Astrocyte of the cerebellum (primary cell): Measurements from ENCODE around the gene TIPARP.

Experiments
- DNase-seq: peaks from one replicate; pipeline ENCODE4 v3.0.0-alpha.2; 2011; ENCODE audit warnings: low read depth
- H3K4me3 ChIP-seq: 2 replicates; pipeline ENCODE4 v1.5.1; 2011; ENCODE audit warnings: mild to moderate bottlenecking, low read depth, low read length, moderate library complexity
- in situ Hi-C: cut with HindIII; loops from 2 replicates; pipeline ENCODE4 v1.10.0; 2017; ENCODE audit warnings: low sequenced_read_pairs
- TF ChIP-seq, protein P1 (sequence below): IDR thresholded peaks from 2 replicates; pipeline ENCODE4 v1.5.1; 2012; ENCODE audit warnings: low read length, low read depth, moderate library complexity, mild to moderate bottlenecking; ENCODE audit errors: missing control alignments

Gene TIPARP

DNA sequence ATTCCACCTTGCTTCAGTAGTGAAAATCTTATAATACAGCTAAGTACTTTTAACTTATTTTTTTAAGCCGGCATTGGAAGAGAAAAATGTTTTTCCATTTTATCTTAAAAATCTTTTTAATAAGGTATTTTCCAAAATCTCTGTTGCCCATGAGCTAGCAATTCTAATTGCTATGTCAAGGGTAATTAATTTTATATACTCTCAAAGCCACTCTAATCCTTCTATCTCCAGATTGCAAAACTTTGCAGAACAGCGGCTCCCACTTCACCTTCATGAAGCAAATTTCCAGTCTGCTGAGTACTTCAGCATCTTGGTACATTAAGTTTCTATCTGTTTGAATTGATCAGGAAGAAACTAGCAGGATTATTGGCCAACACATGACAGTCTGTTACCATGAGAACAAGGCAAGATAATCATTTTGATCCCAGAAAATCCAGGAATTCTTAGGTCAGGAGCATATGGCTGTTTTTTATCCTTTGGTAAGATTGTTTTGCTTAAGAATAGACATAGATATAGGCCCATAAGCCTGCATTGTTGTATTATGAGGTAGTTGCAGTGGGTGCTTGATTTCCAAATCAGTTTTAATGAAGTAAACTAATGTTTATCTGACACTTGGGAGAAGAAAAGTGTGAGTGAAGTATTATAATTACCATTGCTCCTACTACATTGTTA is 6.0 kb downstream of the TIPARP start:
- DNase-seq: no peak
- TF ChIP-seq, protein P1, sequence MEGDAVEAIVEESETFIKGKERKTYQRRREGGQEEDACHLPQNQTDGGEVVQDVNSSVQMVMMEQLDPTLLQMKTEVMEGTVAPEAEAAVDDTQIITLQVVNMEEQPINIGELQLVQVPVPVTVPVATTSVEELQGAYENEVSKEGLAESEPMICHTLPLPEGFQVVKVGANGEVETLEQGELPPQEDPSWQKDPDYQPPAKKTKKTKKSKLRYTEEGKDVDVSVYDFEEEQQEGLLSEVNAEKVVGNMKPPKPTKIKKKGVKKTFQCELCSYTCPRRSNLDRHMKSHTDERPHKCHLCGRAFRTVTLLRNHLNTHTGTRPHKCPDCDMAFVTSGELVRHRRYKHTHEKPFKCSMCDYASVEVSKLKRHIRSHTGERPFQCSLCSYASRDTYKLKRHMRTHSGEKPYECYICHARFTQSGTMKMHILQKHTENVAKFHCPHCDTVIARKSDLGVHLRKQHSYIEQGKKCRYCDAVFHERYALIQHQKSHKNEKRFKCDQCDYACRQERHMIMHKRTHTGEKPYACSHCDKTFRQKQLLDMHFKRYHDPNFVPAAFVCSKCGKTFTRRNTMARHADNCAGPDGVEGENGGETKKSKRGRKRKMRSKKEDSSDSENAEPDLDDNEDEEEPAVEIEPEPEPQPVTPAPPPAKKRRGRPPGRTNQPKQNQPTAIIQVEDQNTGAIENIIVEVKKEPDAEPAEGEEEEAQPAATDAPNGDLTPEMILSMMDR: no peak
- H3K4me3 ChIP-seq: no peak overlapping the region
- in situ Hi-C loops: loop anchor here (25.0 kb wide), 1 partner anchor 432 kb away; no protein-coding TSS in a partner anchor

DNA sequence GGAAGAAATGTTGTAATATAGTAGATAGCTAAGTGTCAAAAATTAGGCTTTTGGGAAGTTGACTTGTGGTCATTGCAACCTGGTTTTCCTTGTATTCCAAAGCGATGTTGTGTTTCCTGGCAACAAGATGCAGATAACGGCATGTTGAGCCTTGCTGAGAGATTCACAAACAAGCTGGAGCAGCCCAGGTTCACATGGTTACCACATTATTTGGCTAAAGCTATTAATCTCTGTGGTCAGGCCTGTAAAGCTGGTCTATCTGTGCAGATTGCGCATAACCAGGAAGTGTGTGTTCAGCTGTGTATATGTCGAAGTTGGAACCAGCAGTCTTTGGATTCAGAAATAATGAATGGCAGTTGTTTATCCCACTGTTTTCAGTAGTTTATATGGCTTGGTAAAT is 6.6 kb downstream of the TIPARP start:
- H3K4me3 ChIP-seq: no peak overlapping the region
- in situ Hi-C loops: loop anchor here (25.0 kb wide), 1 partner anchor 431 kb away; no protein-coding TSS in a partner anchor
- TF ChIP-seq, protein P1: no peak
- DNase-seq: peak; percentile 86

DNA sequence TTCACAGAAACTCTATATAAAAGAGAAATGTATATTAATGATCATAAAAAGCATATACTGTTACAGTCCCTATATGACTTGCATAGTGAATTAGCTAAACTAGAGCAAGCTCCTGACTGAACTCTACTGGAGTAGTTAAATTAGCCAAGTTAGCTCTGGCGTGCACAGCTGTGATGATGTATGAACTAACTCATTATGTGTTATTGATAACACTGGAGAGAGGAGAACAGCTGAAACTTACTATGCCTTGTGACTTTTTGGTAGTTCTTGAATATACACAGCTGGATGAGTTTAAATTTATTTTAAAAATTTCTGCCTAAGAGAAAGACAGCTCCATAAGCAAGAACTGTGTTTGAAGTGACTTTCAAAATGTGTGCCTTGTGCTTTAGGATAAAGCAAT is 8.1 kb downstream of the TIPARP start:
- H3K4me3 ChIP-seq: no peak overlapping the region
- no peak for DNase-seq
- in situ Hi-C loops: loop anchor here (25.0 kb wide), 1 partner anchor 430 kb away; no protein-coding TSS in a partner anchor

DNA sequence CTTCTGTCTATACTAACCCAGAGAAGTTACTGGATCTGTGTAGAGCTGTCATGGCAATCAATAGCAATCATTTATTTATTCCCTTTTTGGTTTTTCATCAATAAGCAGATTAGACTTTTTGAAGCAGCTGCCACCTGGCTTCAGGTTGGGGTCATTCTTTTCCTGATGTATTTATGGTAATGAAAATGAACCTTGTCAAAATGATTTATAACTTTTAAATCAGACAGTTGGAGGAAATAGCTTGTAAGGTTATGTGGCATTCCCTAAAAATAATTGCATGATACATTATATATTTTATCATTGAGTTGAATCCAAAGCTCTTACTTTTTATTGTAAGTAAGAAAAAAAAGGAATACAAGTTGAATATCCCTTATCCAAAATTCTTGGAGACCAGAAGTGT is 8.6 kb downstream of the TIPARP start:
- TF ChIP-seq, protein P1: no peak
- H3K4me3 ChIP-seq: no peak overlapping the region
- in situ Hi-C loops: loop anchor here (25.0 kb wide), 1 partner anchor 429 kb away; no protein-coding TSS in a partner anchor
- no peak for DNase-seq

More for the DNA sequence above, 8.1 kb downstream of the TIPARP start:
- TF ChIP-seq, protein P1: no peak

DNA sequence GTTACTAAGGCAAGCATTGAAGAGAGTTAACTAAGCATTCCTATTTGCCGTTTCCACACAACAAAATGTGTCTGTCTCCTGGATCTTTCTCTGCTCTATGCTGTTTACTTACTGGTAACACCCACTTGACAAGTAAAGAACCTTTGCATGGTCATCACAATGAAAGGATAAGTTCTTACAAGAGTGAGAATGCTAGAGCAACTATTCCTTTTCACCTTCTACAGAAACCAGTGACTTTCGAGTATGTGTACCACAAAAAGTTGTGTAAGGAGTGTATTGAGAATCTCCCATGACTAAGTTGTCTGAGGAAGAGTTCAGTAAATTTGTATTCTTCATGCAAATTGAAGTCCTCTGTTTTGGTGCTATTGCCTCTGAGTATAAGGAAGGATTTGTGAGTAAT is 10.8 kb downstream of the TIPARP start:
- TF ChIP-seq, protein P1: no peak
- no peak overlapping the region for H3K4me3 ChIP-seq
- in situ Hi-C loops: loop anchor here (25.0 kb wide), 1 partner anchor 427 kb away; no protein-coding TSS in a partner anchor
- no peak for DNase-seq

DNA sequence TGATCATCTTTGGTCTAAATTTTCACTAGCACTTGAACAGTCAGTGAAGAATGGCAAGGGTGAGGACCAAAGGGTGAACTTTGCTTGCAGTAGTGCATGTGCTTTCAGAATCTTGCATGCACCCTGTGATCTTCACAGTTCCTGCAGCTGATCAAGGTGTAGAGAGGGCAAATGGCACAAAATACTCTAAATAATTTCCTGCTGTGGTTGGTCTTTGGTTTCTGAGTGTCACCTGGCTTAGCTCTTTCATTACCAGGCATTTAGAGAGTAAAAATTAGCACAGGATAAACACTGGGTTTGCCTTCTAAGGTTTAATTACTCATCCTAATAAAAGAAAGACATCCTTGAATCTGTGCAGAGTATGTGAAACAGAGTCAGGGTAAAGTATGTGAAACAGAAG is 11.4 kb downstream of the TIPARP start:
- in situ Hi-C loops: loop anchor here (25.0 kb wide), 1 partner anchor 427 kb away; no protein-coding TSS in a partner anchor
- no peak for DNase-seq
- H3K4me3 ChIP-seq: no peak overlapping the region
- TF ChIP-seq, protein P1: no peak
